ENCODE measurements around the gene DCTN5. TPM values are rescaled to one million over a fixed set of nuclear protein-coding genes. Genes with fewer than 3 reads are reported as not detected.

DCTN5 gene
- total and polyA plus RNA-seq, 2 donors (not counting 3 experiments of a cell fraction or from before 2014, with no cell fraction given) = 51.6 to 80.8 TPM

GRCh38 chr16:23595951-23596720, 45.1 kb upstream of the DCTN5 start, which contains the start of gene NDUFAB1:
NDUFAB1 (minus strand) TSS chr16:23596316; CDS start chr16:23596290, 26 bp downstream.
- Histone ChIP-seq H3K9ac (replicated peaks; ENCODE audit: extremely low read depth, insufficient read depth, low read length) (peak within 1 kb of the TSS; percentile 81), H2AFZ (ENCODE audit: low read depth, low read length) (peak within 1 kb of the TSS; percentile 80), H3K79me2 (ENCODE audit: control insufficient read depth, insufficient read depth, low read length) (peaks cover 47% of the 10 kb centered on the region), H3K27ac (ENCODE audit: insufficient read depth, low read depth, low read length) (peak within 1 kb of the TSS; percentile 59), H3K36me3 (ENCODE audit: control insufficient read depth in 2 of 2, extremely low read depth in 1 of 2, insufficient read depth in 2 of 2, low read length in 2 of 2) (peaks cover 5 to 14% of the 10 kb centered on the region in 2 experiments), H3K27me3 (ENCODE audit: control insufficient read depth in 2 of 2, insufficient read depth in 2 of 2, low read length in 2 of 2) (no peaks in the 10 kb centered on the region), H3K4me3 (replicated peaks in 1 of 3; ENCODE audit: insufficient read depth in 1 of 3, low read depth in 1 of 3, low read length in 3 of 3) (peak within 1 kb of the TSS; percentile 77 to 89 (median 87)), H3K4me1 (ENCODE audit: control insufficient read depth, extremely low read depth, insufficient read depth, low read length) (peaks cover 7% of the 10 kb centered on the region), H3K9me3 (replicated peaks; ENCODE audit: control insufficient read depth, insufficient read depth, low read length) (no peaks in the 10 kb centered on the region), H3K4me2 (ENCODE audit: insufficient read depth, low read length) (peak within 1 kb of the TSS; percentile 75), H4K20me1 (replicated peaks; ENCODE audit: control insufficient read depth, extremely low read depth, insufficient read depth, low read length) (no peaks in the 10 kb centered on the region), H3K9me1 (replicated peaks; ENCODE audit: control insufficient read depth, extremely low read depth, insufficient read depth, low read length) (no peaks in the 10 kb centered on the region)
- BruUV-seq (replicated peaks) = no TSS peak
- intact Hi-C loops (cut with micrococcal nuclease) = loop anchor here (1.0 kb wide), 3 partner anchors 12 to 45 kb away; partner anchors contain the start of genes DCTN5, EARS2, PALB2 and UBFD1
- dilution Hi-C loops (cut with MboI; ENCODE audit: extremely low pct_ligation_motif_present, low sequenced_read_pairs) = no loop called here
- POLR2A ChIA-PET = no interaction called here
- TF ChIP-seq EZH2 (IDR thresholded peaks at IDR 0.05; ENCODE audit: borderline replicate concordance, low read depth, low read length, severe bottlenecking) = no peak
- TF ChIP-seq POLR2A (IDR thresholded peaks at IDR 0.05; ENCODE audit: low read depth, low read length) = peak; percentile 83
- peak; percentile 91 to 99 for TF ChIP-seq CTCF (IDR thresholded peaks at IDR 0.05; ENCODE audit: extremely low read depth in 1 of 2, insufficient read depth in 1 of 2, low read depth in 1 of 2, low read length in 2 of 2)
- TF ChIP-seq FOS (IDR thresholded peaks at IDR 0.05; ENCODE audit: borderline replicate concordance, insufficient read depth, low read length) = no peak
- no peak for TF ChIP-seq JUN (IDR thresholded peaks at IDR 0.05; ENCODE audit: borderline replicate concordance, insufficient read depth, insufficient read length, low read depth)
- TF ChIP-seq MYC (IDR thresholded peaks at IDR 0.05; ENCODE audit: low read depth, low read length) = peak; percentile 47
- peak; percentile 62 for TF ChIP-seq MAX (IDR thresholded peaks at IDR 0.05; ENCODE audit: insufficient read depth, insufficient read length)
- no peak for TF ChIP-seq GATA2 (IDR thresholded peaks at IDR 0.05; ENCODE audit: insufficient read depth, insufficient read length, low read depth, low read length)
- peak; percentile 94 for TF ChIP-seq POLR2AphosphoS5 (IDR thresholded peaks at IDR 0.05; ENCODE audit: insufficient read depth, low read depth, low read length)
- DNase-seq (ENCODE audit: low read depth, low spot score) = peak; percentile 90
- FAIRE-seq = peak; percentile 85
- CTCF ChIA-PET = interaction anchor here (0.7 to 1.5 kb wide), 13 partner anchors 11 to 92 kb away, joined by 3 to 12 read pairs (median 3); partner anchors contain the start of genes DCTN5, EARS2, PALB2 and UBFD1
